ENCODE results near the gene ADPRHL1.
"Not testable (repeated sequence)": the region's sequence is repeated elsewhere in the genome, so short reads cannot be mapped to it uniquely, and the experiment has no call there.

Gene ADPRHL1

GRCh38 chr13:113477724-113478123 lies 24.4 kb upstream of the ADPRHL1 start:
- ATAC-seq, result no peak

DNA sequence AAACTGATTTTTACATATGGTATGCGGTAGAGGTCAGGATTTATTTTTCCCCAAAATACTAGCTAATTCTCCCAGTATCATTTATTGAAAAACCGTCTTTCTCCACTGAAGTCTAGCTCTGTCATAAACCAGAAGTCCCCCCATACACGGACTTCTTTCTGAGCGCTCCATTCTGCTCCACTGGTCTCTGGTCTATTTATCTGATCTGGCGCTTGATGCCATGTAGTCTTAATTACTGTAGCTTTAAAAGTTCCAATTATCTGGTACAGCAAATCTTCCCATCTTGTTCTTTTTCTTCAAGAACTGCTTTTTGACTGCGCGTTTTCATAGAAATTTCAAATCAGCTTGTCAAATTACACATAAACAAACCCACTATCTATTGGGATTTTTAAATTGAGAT lies 23.5 kb upstream of the ADPRHL1 start:
- no peak for ATAC-seq

- ATAC-seq, result no peak
These were observed 22.6 kb upstream of the ADPRHL1 start for GRCh38 chr13:113475911-113476310.

DNA sequence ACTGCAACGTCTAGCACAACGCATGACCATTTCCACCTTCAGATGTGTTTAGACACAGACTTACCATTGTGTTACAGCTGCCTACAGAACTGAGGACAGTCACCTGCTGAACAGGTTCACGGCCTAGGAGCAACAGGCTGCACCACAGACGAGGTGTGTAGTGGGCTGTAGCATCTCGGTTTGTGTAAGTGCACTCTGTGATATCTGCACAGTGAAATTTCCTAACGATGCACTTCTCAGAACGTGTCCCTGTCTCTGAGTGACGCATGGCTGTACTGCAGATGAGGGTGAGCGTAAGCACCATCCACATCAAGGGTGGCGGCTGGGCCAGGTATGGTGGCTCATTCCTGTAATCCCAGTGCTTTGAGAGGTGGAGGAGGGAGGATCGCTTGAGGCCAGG lies 22.0 kb upstream of the ADPRHL1 start:
- no peak for ATAC-seq

DNA sequence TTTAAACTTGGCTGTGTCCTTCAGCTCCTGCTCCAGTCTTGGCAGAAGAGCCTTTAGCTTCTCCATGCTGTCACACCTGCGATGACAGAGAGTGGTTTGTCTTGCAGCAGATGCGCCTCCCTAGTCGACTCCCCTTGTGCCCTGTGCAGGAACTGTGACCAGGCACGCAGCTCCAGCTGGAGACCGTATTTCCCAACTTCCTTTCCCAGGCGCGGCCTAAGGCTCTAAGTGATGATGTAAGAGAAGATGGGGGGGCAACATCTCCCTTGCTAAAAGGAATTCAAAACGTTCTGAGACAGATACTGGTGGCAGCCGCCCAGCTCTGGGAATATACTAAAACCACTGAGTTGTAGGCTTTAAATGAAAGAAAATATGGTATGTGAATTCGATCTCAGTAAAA lies 20.9 kb upstream of the ADPRHL1 start:
- no peak for ATAC-seq

DNA sequence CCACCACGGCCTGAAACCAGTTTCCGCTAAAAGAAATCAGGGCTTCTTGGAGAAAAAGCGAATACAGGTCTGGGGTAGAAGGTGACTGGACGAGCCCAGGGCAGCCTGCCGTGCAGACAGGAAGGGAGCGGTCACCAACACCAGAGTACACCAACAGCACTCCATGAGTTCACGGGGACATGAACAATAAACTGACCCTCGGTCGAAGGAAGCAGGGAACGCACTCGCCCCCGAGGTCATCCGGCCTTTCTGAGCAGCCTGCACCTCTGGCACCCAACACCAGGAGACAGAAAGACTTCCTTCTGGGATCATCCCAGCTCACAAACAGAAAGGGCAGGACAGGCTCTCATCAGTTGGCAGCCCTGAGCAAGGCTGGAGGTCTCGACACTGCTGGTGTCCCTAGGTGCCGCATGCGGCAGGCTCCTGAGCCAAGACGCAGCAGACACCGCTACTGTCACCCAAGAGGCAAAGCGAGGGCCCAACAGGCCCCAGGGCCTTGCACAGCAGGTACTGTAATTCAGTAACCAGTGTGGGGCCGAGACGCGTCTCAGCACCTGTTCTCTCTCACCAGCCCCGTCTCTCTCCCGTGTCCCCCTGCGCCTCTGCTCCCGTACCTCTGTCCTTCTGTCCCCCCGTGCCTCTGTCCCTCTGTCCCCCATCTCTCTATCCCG lies 19.2 kb upstream of the ADPRHL1 start:
- no peak for ATAC-seq

DNA sequence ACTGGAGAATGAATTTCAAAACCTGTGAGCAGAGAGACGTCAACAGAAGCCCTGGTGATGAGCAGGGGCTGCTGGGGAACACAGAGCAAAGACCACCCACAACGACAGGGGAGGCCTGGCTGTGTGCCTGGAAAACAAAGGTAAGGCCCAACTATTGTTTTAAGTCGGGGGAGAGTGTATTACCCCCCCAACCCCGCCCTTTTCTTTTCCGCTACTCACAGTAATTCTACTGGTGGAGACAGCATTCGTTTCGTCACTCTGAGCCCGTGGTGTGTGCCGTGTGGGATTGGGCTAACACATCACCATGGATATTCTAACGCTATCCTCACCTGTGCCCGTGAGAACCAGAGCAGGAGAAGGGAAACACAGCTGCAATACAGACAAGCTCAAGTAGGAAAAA lies 18.6 kb upstream of the ADPRHL1 start:
- no peak for ATAC-seq

- ATAC-seq, result not testable (repeated sequence)
These were observed 17.4 kb upstream of the ADPRHL1 start for GRCh38 chr13:113470635-113471163.

GRCh38 chr13:113470073-113470472 lies 16.8 kb upstream of the ADPRHL1 start:
- no peak for ATAC-seq

- ATAC-seq, result no peak
These were observed 16.3 kb upstream of the ADPRHL1 start for GRCh38 chr13:113469582-113469981.

- no peak for ATAC-seq
These were observed 15.3 kb upstream of the ADPRHL1 start for GRCh38 chr13:113468472-113469201.

DNA sequence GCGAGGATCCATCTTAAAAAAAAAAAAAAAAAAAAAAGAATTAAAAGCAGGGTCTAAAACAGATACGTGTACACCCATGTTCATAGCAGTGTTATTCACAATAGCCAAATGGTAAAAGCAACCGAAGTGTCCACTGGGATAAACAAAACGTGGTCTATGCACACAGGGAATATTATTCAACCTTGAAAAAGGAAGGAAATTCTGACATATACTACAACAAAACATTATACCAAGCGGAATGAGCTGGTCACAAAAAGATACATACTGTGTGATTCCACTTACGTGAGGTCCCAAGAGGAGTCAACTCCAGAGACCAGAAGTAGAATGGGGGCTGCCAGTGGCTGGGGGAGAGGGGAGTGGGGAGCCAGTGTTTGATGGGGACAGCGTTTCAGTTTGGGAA lies 14.7 kb upstream of the ADPRHL1 start:
- no peak for ATAC-seq

- ATAC-seq, result no peak
These were observed 13.1 kb upstream of the ADPRHL1 start for GRCh38 chr13:113466383-113466782.

- no peak for ATAC-seq
These were observed 12.0 kb upstream of the ADPRHL1 start for GRCh38 chr13:113465300-113465699.

DNA sequence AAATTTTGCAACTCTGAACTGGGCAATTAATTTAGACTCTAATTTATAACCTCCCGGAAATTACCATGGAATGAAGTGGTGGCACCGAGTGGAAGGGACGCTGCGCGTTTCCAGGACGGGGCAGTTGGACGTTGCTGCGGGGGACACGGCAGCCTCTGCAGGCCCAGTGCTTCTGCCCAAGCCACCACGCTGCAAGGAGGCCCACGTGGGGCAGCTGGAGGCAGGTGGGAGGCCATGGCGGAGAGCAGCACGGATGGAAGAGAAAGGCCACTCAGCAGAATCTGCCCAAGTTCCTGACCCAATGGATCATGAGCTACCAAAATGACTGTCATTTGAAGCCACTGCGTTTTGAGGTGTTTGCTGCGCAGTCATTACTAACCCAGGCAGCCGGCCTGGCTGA lies 11.2 kb upstream of the ADPRHL1 start:
- ATAC-seq, result no peak

GRCh38 chr13:113461022-113461751 lies 7.9 kb upstream of the ADPRHL1 start:
- no peak for ATAC-seq

DNA sequence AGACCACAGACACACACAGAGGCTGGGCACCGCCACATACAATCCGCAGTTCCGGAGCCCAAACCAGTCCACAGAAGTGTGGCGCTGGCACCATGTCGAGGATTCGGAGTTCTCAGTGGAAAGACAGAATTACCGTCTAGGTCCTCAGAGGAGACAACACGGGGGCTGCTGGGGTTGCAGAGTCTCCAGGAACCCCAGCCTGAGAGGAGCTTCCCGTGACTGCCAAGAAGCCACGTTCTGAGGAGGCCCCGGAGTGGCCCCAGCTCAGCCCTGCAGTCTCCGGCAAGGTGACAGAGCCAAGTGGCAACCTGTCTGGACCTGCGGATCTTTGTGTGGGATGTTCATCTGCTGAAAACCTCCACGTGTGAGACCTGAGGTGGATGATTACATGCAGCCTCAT lies 7.3 kb upstream of the ADPRHL1 start:
- no peak for ATAC-seq

DNA sequence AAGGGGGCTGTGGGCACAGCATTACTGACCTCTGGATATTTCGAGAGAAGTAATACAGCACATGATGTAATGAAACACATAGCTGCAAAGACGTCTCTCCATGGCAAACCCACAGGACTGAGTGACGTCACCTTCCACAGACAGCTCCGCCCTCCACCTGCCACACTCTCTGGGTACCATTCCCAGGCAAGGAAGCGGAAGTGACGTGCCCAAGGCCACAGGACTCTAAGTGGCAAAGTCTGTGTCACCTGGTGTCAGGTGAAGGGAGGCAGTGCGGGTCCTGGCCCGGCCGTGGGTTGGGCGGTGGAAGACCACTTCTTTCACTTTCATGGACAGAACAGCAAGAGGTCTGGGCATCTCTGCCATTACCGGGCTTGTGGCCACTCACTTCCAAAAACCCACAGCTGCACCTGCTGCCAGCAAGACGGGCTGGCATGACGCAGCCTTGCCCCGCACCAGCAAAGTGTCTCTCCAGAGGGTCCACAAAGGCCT lies 6.8 kb upstream of the ADPRHL1 start:
- ATAC-seq, result no peak

DNA sequence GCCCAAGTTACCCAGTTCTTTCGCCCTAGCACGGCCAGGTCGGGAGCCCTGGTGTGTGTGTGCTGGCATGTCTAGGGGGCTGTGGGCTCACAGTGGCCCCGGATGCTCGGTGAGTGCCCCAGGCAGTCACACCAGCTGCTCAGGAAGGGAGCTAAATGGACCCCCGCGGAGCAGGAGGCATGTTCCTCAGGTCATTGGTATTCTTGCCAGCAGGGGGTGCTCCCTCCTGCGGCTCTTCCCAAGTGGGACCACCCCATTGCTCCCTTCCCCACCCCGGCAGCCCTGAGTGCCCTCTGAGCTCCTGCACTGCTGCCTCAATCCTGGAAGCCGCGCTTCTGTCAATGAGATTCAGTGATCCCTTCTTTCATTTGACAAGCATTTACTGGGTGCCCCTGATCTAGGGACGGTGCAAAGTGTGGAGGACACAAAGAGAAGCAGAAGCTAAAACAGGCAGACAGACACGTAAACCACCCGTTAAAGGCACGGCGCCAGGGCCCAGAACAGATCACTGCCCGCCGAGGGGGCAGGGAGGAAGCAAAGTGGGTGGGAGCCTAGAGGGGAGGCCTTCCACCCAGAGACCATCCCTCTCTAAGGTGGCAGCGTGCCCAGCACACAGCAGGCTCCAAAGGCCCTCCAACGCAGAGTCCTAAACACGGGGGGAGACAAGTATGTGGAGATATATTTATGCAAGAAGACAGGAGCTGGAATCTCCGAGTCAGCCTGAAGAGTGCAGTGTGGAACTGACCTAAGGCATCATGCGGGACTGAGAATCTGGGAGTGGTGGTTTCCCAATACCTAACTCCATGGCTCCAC lies 5.2 kb upstream of the ADPRHL1 start:
- ATAC-seq, result no peak

- no peak for ATAC-seq
These were observed 4.2 kb upstream of the ADPRHL1 start for GRCh38 chr13:113457510-113457909.

- ATAC-seq, result no peak
These were observed 2.9 kb upstream of the ADPRHL1 start for GRCh38 chr13:113456116-113456702.

GRCh38 chr13:113455384-113455783 lies 2.1 kb upstream of the ADPRHL1 start:
- ATAC-seq, result no peak
